H1 (cell line): ENCODE results near the gene ADM.

Source experiments
- CEBPB ChIP-seq: IDR thresholded peaks from 2 replicates; pipeline ENCODE4 v1.6.1; 2012; ENCODE audit warnings: low read depth, low read length
- EZH2 ChIP-seq: fragments of 200-600 bp; sonication (generic); IDR thresholded peaks from 2 replicates; pipeline ENCODE4 v1.7.1; 2012; ENCODE audit warnings: low read depth, mild to moderate bottlenecking, moderate library complexity, low read length, inconsistent platforms; ENCODE audit not compliant: severe bottlenecking
- JUN ChIP-seq: IDR thresholded peaks from 2 replicates; pipeline ENCODE4 v1.6.1; 2011; ENCODE audit warnings: low read depth, mild to moderate bottlenecking, improper control_type of control experiment, low read length
- POLR2A ChIP-seq, 2 experiments: IDR thresholded peaks; 1 replicate in 1 of 2; 2 replicates in 1 of 2; pipeline ENCODE4 v1.6.1; 2011; ENCODE audit warnings: low read depth in 2 of 2, low read length in 2 of 2, mild to moderate bottlenecking in 2 of 2; ENCODE audit errors: control extremely low read depth in 1 of 2

GRCh38 chr11:10267821-10268220, 37.1 kb upstream of the ADM start:
- no peak for TF ChIP-seq POLR2A (IDR thresholded peaks at IDR 0.05; ENCODE audit: control extremely low read depth in 1 of 2, low read depth in 2 of 2, low read length in 2 of 2)
- no peak for TF ChIP-seq CEBPB
- TF ChIP-seq JUN = no peak
- TF ChIP-seq EZH2 = no peak
